ENCODE measurements around the gene IFI27L2. TPM values are rescaled to one million over a fixed set of nuclear protein-coding genes. Genes with fewer than 3 reads are reported as not detected.
"Not testable (repeated sequence)": the region's sequence is repeated elsewhere in the genome, so short reads cannot be mapped to it uniquely, and the experiment has no call there.

The IFI27L2 gene
- total RNA-seq, 4 donors from 2014 or later = 32.8 to 108 (median 74.6) TPM; not detected in 1

DNA sequence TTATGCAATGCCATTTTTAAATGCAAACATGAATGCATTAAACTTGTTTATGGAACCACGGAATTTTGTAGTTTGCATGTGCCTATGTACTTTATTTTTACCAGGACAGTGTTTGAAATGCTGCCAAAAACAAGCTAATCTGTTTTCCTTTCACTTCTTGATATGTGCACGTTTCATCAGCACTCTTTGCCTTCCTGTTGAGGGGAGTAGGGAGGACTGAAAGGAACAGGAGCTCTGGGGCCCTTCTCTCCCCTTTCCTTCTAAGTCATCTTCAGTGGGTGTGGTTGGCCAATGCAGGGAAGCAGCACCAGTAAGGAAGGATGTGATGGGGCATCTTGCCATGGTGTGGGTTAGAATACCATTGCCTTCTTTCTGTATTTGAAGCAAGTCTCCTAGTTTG, 32.6 kb upstream of the IFI27L2 start:
- H3K27ac ChIP-seq = no peak overlapping the region

DNA sequence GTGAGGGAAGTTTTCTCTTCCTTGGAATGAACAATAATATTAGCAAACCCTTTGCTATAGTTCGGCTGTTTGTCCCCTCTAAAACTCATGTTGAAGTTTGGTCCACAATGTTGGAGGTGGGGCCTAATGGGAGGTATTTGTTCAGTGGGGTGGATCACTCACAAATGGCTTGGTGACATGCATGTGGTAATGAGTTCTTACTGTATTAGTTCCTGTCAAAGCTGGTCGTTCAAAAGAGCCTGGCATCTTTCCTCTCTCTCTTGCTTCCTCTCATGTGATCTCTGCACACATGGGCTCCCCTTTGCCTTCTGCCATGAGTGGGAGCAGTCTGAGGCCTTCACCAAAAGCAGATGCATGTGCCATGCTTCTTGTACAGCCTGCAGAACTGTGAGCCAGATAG, 31.7 kb upstream of the IFI27L2 start:
- TF ChIP-seq POLR2A (IDR thresholded peaks at IDR 0.05) = no peak
- TF ChIP-seq POLR2AphosphoS5 (IDR thresholded peaks at IDR 0.05) = no peak
- TF ChIP-seq, protein P1, sequence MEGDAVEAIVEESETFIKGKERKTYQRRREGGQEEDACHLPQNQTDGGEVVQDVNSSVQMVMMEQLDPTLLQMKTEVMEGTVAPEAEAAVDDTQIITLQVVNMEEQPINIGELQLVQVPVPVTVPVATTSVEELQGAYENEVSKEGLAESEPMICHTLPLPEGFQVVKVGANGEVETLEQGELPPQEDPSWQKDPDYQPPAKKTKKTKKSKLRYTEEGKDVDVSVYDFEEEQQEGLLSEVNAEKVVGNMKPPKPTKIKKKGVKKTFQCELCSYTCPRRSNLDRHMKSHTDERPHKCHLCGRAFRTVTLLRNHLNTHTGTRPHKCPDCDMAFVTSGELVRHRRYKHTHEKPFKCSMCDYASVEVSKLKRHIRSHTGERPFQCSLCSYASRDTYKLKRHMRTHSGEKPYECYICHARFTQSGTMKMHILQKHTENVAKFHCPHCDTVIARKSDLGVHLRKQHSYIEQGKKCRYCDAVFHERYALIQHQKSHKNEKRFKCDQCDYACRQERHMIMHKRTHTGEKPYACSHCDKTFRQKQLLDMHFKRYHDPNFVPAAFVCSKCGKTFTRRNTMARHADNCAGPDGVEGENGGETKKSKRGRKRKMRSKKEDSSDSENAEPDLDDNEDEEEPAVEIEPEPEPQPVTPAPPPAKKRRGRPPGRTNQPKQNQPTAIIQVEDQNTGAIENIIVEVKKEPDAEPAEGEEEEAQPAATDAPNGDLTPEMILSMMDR (IDR thresholded peaks at IDR 0.05) = no peak
- no peak for TF ChIP-seq EP300 (IDR thresholded peaks at IDR 0.05; ENCODE audit: low read depth)
- H3K27me3 ChIP-seq = peaks cover 4% of the 10 kb centered on the region
- H3K4me1 ChIP-seq = no peaks in the 10 kb centered on the region
- in situ Hi-C loops (cut with MboI; ENCODE audit: low pct_ligation_motif_present in 1 of 4, low pct_unique_long_range_greater_than_20kb in 1 of 4, low sequenced_read_pairs in 3 of 4) (no loop called here), intact Hi-C loops (cut with DNase I; ENCODE audit: low total_unique reads) (no loop called here)
- no peaks in the 10 kb centered on the region for H3K36me3 ChIP-seq
- H3K9me3 ChIP-seq = no peaks in the 10 kb centered on the region
- DNase-seq = no peak
- H3K27ac ChIP-seq = no peak overlapping the region
- no peak overlapping the region for H3K4me3 ChIP-seq
- WGBS, 2 donors (ENCODE audit: low coverage in 1 of 2) = 49 to 86% methylated on average over 1 to 2 of the region's 2 CpGs

More for the DNA sequence above, 32.6 kb upstream of the IFI27L2 start:
- intact Hi-C loops (cut with DNase I; ENCODE audit: low total_unique reads) (no loop called here), in situ Hi-C loops (cut with MboI; ENCODE audit: low pct_ligation_motif_present in 1 of 4, low pct_unique_long_range_greater_than_20kb in 1 of 4, low sequenced_read_pairs in 3 of 4) (no loop called here)
- WGBS, 2 donors (ENCODE audit: low coverage in 1 of 2) = 1 to 4% methylated on average over 2 of the region's 2 CpGs
- Histone ChIP-seq H3K4me3 (no peak overlapping the region), H3K4me1 (no peaks in the 10 kb centered on the region), H3K9me3 (no peaks in the 10 kb centered on the region), H3K36me3 (no peaks in the 10 kb centered on the region), H3K27me3 (peaks cover 5% of the 10 kb centered on the region)
- TF ChIP-seq, protein P1 (IDR thresholded peaks at IDR 0.05) = no peak
- TF ChIP-seq EP300 (IDR thresholded peaks at IDR 0.05; ENCODE audit: low read depth) (no peak), POLR2A (IDR thresholded peaks at IDR 0.05) (no peak), POLR2AphosphoS5 (IDR thresholded peaks at IDR 0.05) (no peak)
- DNase-seq = no peak

DNA sequence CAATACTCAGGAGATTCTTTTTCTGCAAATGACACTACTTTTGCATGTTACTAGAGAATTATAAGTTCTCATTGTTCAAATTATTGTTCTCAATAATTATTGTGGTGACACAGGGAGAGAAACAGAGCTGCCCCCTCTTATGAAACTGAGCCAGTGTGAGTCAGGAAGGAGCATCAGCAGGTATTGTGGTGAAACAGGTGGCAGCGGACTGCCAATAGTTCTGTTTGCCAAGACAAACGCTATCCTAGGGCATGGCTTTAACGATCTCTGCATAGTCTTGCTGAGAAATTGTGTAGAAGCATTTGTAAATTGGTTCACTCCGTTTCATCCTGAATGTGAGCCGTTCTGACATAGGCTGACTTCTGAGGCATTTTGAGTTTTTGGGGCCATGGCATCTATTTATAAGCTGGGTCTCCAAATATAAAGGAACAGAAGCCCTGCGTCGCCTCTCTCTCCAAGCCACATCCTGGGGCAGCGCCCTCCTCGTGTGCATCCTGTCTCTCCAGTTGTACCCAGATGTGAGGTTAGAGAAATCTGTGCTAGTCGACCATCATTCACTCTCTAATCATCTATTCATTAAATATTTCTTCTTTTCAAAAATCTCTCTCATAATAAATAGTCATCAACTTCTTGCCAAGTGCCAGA, 29.0 kb upstream of the IFI27L2 start:
- Histone ChIP-seq H3K27ac (no peak overlapping the region), H3K36me3 (no peaks in the 10 kb centered on the region), H3K4me3 (no peak overlapping the region), H3K4me1 (no peaks in the 10 kb centered on the region), H3K27me3 (no peaks in the 10 kb centered on the region), H3K9me3 (no peaks in the 10 kb centered on the region)
- TF ChIP-seq, protein P1 (IDR thresholded peaks at IDR 0.05) = no peak
- no peak for TF ChIP-seq EP300 (IDR thresholded peaks at IDR 0.05; ENCODE audit: low read depth)
- TF ChIP-seq POLR2AphosphoS5 (IDR thresholded peaks at IDR 0.05) = no peak
- no peak for TF ChIP-seq POLR2A (IDR thresholded peaks at IDR 0.05)
- in situ Hi-C loops (cut with MboI; ENCODE audit: low pct_ligation_motif_present in 1 of 4, low pct_unique_long_range_greater_than_20kb in 1 of 4, low sequenced_read_pairs in 3 of 4) = no loop called here
- intact Hi-C loops (cut with DNase I; ENCODE audit: low total_unique reads) = no loop called here
- no peak for DNase-seq
- WGBS, 2 donors (ENCODE audit: low coverage in 1 of 2) = 39 to 41% methylated on average over 6 to 10 of the region's 10 CpGs

DNA sequence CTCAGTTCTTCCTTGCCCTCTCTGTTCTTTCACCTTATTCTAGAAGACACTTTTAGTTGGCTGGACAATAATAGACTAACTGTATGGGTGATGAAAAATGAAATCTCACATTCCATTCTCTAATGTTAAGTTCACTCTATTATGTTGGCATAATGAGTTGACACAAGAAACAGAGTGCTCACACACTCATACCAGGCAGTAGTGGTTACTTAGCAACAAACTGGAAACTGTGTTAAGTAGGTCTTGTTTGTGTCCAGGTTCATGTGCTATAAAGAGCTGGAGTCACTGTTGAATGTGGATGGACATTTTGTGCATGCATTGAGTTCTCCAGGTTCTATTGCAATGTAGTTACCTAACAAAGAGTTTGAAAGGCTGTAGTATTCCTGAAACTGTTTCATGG, 27.8 kb upstream of the IFI27L2 start:
- intact Hi-C loops (cut with DNase I; ENCODE audit: low total_unique reads) = no loop called here
- no peak overlapping the region for H3K27ac ChIP-seq

DNA sequence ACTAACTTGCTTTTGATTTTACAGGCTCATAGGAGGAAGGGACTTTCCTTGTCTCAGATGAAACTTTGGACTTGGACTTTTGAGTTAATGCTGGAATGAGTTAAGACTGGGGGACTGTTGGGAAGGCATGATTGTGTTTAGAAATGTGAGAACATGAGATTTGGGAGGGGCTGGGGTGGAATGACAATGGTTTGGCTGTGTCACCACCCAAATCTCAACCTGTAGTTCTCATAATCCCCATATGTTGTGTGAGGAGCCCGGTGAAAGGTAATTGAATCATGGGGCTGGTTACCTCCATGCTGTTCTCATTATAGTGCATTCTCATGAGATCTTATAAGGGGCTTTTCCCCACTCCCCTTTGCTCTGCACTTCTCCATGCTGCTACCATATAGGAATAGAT, 26.7 kb upstream of the IFI27L2 start:
- WGBS, 2 donors (ENCODE audit: low coverage in 1 of 2) = 50 to 73% methylated on average over 1 of the region's 1 CpG

More for the DNA sequence above, 27.8 kb upstream of the IFI27L2 start:
- no peak for DNase-seq
- no peaks in the 10 kb centered on the region for H3K4me1 ChIP-seq
- no peak overlapping the region for H3K4me3 ChIP-seq
- H3K36me3 ChIP-seq = no peaks in the 10 kb centered on the region
- no peaks in the 10 kb centered on the region for H3K9me3 ChIP-seq
- in situ Hi-C loops (cut with MboI; ENCODE audit: low pct_ligation_motif_present in 1 of 4, low pct_unique_long_range_greater_than_20kb in 1 of 4, low sequenced_read_pairs in 3 of 4) = no loop called here
- H3K27me3 ChIP-seq = no peaks in the 10 kb centered on the region
- TF ChIP-seq POLR2AphosphoS5 (IDR thresholded peaks at IDR 0.05) (no peak), POLR2A (IDR thresholded peaks at IDR 0.05) (no peak)
- TF ChIP-seq, protein P1 (IDR thresholded peaks at IDR 0.05) = no peak

More for the DNA sequence above, 26.7 kb upstream of the IFI27L2 start:
- H3K9me3 ChIP-seq; intact Hi-C loops (cut with DNase I; ENCODE audit: low total_unique reads); DNase-seq; H3K4me3 ChIP-seq; H3K4me1 ChIP-seq; H3K27ac ChIP-seq; H3K27me3 ChIP-seq; H3K36me3 ChIP-seq; in situ Hi-C loops (cut with MboI; ENCODE audit: low pct_ligation_motif_present in 1 of 4, low pct_unique_long_range_greater_than_20kb in 1 of 4, low sequenced_read_pairs in 3 of 4): not testable (repeated sequence)

Measured in transverse colon (tissue), 4 donors.